EL (cell line): ENCODE data around the gene ZKSCAN5.
"Not testable (repeated sequence)": the region's sequence is repeated elsewhere in the genome, so short reads cannot be mapped to it uniquely, and the experiment has no call there.

Experiments
- DNase-seq: peaks from one replicate; pipeline ENCODE4 v3.0.0-alpha.2; 2016

Gene ZKSCAN5

DNA sequence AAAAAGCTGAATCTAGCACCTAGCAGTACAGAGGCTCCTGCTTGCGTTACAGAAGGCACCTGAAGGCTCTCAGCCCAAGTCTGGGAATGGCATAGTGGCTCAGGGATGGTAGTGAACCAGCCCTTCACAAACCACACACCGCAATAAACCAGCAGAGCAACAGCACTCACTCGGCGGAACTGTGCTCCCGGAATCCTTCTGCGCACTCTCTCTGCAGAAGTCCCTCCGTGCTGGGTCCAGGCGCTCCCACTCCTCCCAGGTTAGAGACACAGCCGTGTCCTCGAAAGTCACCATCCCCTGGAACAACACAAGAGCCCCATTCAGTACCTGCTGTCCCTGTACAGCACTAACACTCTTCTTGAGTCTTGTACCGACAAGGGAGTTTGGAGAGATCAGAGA, 5.9 kb upstream of the ZKSCAN5 start:
- DNase-seq: no peak

DNA sequence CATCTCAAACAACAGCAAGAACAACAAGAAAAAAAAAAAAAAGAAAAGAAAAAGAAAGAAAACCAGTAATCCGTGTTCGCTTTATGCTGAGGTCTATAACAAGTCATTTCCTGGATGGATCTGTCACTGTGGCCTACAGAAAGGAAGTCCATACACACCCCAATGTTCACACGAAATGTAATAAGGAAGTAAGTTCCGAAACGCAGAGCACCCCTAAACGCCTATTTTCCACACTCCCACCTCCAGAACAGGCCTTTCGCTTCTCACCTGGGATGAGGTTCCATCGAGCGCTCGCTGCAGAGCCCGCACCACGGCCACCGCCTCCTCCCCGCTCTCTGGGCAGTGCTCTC, 5.1 kb upstream of the ZKSCAN5 start:
- no peak for DNase-seq

GRCh38 chr7:99499721-99500636, 4.5 kb upstream of the ZKSCAN5 start, which contains the start of gene ZNF394:
ZNF394 (minus strand) TSS chr7:99500281; CDS start chr7:99500093, 188 bp downstream.
- peak; percentile 91 for DNase-seq

DNA sequence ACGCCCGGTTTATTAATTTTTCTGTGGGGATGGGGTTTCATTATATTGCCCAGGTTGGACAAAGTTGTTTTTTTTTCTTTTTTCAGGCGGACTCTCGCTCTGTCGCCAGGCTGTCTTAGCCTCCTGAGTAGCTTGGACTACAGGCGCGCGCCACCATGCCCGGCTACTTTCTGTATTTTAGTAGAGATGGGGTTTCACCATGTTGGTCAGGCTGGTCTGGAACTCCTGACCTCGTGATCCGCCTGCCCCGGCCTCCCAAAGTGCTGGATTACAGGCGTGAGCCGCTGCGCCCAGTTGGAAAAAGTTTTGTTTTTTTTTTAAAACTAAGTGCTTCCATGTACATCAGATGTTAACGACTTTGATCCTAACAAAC, 3.8 kb upstream of the ZKSCAN5 start:
- no peak for DNase-seq

DNA sequence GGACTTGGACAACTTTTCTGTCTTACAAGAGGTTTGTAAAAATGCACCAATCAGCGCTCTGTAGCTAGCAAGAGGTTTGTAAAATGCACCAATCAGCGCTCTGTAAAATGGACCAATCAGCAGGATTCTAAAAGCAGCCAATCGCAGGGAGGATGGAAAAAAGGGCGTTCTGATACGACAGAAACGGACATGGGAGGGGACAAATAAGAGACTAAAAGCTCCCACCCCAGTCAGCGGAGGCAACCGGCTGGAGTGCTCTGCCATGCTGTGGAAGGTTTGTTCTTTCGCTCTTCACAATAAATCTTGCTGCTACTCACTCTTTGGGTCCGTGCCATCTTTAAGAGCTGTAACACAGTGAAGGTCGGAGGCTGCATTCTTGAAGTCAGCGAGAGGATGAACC, 3.2 kb upstream of the ZKSCAN5 start:
- not testable (repeated sequence) for DNase-seq

DNA sequence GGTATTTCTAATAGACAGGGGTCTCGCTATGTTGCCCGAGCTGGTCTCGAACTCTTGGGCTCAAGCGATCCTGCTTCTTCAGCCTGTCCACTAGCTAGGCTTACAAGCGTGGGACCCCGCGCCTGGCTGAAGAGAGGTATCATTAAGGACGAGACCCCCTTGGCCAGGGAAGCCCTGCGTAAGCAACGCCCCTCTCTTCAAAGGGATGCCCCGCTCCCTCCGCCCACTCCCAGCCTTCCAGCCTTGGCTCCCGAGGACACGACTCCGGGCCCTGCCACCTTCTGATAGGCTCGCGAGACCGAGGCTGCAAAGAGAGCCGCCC, 220 bp upstream of the ZKSCAN5 start:
- no peak for DNase-seq

DNA sequence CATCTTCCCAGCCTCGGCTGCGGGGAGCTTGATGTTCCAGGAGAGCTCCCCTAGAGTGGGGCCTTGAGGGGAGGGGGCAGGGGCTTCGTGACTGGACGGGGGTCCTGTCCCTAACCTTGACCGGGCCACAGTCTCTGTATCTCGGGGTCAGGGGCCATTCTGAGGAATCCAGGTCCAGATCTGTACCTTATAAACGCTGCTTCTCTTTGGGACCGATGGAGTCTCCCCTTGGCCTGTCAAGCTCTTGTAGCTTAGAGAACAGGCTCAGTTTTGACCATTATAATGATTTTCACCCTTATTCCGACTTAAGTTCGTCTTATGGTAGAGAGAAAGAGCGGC, 831 bp downstream of the ZKSCAN5 start:
- no peak for DNase-seq

DNA sequence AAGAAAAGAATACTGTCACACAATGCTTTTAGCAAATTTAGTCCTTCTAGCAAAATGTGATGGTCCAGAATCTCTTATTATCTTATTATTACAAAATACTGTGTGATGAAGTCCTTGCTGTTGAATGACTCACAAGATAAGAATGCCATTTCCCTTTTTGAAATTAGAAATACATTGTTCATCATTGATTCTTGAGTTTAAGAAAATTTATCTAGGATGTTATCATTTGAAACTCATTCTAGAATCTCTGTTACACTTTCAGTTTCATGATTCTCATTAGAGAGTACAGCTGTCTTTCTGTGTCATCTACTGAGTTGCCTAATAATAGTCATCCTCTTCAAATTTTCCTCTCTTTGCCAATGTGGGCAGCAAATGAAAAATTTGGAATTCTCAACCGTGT, 9.6 kb downstream of the ZKSCAN5 start:
- DNase-seq: peak; percentile 61

- DNase-seq: no peak
Observed at GRCh38 chr7:99521399-99521798, 16.9 kb downstream of the ZKSCAN5 start.

GRCh38 chr7:99525713-99526440, 21.4 kb downstream of the ZKSCAN5 start:
- DNase-seq: no peak

GRCh38 chr7:99531354-99531765, 26.9 kb downstream of the ZKSCAN5 start:
- no peak for DNase-seq

DNA sequence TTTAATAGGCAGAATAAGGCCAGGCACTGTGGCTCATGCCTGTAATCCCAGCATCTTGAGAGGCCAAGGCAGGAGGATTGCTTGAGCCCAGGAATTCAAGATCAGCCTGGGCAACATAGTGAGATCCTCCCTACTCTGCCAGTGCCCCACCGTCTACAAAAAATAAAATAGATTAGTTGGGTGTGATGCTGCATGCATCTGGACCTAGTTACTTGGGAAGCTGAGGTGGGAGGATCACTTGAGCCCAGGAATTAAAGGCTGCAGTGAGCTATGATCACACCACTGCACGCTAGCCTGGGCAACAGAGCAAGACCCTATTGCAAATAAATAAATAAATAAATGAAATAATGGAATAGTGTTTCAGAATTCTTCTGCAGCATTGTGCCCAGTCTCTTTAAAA, 31.2 kb downstream of the ZKSCAN5 start:
- no peak for DNase-seq

DNA sequence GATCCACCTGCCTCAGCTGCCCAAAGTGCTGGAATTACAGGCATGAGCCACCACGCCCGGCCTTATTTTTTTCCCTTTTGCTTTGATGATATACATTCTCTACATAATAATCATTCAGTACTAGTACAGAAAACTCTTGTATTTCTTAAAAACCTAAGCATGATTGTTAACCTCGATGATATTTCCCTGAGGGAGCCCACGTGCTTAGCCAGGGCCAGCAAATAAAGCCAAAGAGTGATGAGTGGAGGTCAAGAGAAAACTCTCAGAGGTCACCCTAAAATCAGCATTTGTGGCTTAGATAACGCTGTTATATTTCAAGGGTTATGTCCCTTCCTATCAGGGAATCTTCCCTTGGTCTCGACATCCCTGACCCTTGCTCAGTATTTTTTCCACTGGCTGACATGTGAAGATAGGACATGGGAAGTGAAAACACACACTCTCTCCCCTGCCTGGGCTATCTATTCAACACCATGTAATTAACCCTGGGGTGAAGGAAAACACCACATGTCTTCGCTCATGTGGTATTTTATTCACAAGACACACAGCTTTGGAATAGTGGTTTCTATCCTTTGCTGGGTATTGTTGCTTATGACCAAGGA, 34.9 kb downstream of the ZKSCAN5 start:
- no peak for DNase-seq

- DNase-seq: no peak
Observed at GRCh38 chr7:99540542-99540941, 36.1 kb downstream of the ZKSCAN5 start.

- no peak for DNase-seq
Observed at GRCh38 chr7:99541212-99541611, 36.8 kb downstream of the ZKSCAN5 start.

GRCh38 chr7:99543081-99543671, 38.7 kb downstream of the ZKSCAN5 start:
- DNase-seq: no peak

DNA sequence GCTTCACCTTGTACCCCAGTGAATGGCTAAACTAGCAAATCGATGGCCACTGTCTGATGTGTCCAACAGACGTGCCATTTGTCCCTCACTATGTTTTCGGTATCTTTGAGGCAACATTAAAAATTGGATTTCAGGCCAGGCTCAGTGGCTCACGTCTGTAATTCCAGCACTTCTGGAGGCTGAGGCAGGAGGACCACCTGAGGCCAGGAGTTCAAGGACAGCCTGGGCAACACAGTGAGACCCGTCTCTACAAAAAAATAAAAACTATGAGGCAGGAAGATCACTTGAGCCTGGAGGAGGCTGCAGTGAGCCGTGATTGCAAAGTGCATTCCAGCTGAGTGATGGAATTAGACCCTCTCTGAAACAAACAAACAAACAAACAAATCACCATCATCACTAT, 39.5 kb downstream of the ZKSCAN5 start:
- DNase-seq: no peak

- DNase-seq: not testable (repeated sequence)
Observed at GRCh38 chr7:99545308-99545707, 40.8 kb downstream of the ZKSCAN5 start.

- not testable (repeated sequence) for DNase-seq
Observed at GRCh38 chr7:99549545-99549944, 45.1 kb downstream of the ZKSCAN5 start.

- no peak for DNase-seq
Observed at GRCh38 chr7:99551334-99551733, 46.9 kb downstream of the ZKSCAN5 start.

GRCh38 chr7:99551767-99552463, 47.5 kb downstream of the ZKSCAN5 start, which contains the start of gene FAM200A:
FAM200A (minus strand) TSS chr7:99552114; CDS start chr7:99548407, 3,707 bp downstream.
- peak; percentile 90 for DNase-seq

DNA sequence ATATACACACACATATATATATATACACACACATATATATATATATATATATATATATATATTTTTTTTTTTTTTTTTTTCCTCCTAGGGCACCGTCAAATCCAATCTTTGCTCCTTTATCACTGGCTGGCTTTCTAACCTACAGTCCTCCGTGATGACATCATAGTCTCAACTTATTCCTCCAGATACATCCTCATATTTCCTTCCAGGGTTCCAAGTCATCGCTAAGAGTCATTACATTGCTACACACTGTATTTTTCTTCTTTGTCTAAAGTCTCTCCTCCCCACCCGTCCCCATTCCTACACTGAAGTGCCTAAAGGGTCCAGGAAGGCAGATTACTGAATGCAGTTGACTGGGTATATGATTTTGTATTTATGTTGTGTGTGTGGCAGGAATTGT, 48.6 kb downstream of the ZKSCAN5 start:
- no peak for DNase-seq

GRCh38 chr7:99554939-99555338, 50.5 kb downstream of the ZKSCAN5 start:
- DNase-seq: no peak
